A673 (cell line): ENCODE data around the gene MIER2. TPM values are rescaled to one million over a fixed set of nuclear protein-coding genes. Genes with fewer than 3 reads are reported as not detected.
"Not testable (repeated sequence)": the region's sequence is repeated elsewhere in the genome, so short reads cannot be mapped to it uniquely, and the experiment has no call there.

ENCODE experiments used
- BruUV-seq: library from RNA; stranded (reverse); fragments of 400-500 nt; replicated peaks from 2 replicates; lab custom pipeline; 2021; lab: Mats Ljungman, UMichigan
- CTCF ChIA-PET: fragments of 300-600 bp; sonication (Branson Sonifier 250); formaldehyde crosslinking; loops from one replicate; lab custom pipeline; 2022; ENCODE audit warnings: antibody characterized with exemption; lab: Charles Lee
- POLR2A ChIA-PET: fragments of 300-600 bp; sonication (Branson Sonifier 250); formaldehyde crosslinking; loops from one replicate; lab custom pipeline; 2022; ENCODE audit warnings: antibody characterized with exemption; ENCODE audit not compliant: low non-redundant PET; lab: Charles Lee
- DNase-seq: peaks from one replicate; pipeline ENCODE4 v3.0.0-alpha.2; 2015; ENCODE audit warnings: low spot score
- H3K27ac ChIP-seq: fragments of 200-600 bp; sonication (generic); 2 replicates; pipeline ENCODE4 v1.5.1; 2016; ENCODE audit warnings: mixed run types, low read depth, mild to moderate bottlenecking, mixed read lengths, antibody characterized with exemption, low read length; ENCODE audit not compliant: poor library complexity, severe bottlenecking
- H3K27me3 ChIP-seq: fragments of 200-600 bp; sonication (generic); replicated peaks from 2 replicates; pipeline ENCODE4 v1.6.1; 2017; ENCODE audit warnings: mixed run types, low read depth, mild to moderate bottlenecking, mixed read lengths, antibody characterized with exemption, low read length; ENCODE audit not compliant: insufficient read depth, poor library complexity
- H3K36me3 ChIP-seq: fragments of 200-600 bp; sonication (generic); 2 replicates; pipeline ENCODE4 v1.6.1; 2016; ENCODE audit warnings: mixed run types, mild to moderate bottlenecking, mixed read lengths, antibody characterized with exemption, low read length; ENCODE audit not compliant: insufficient read depth, poor library complexity, severe bottlenecking
- H3K4me1 ChIP-seq: fragments of 200-600 bp; sonication (generic); 2 replicates; pipeline ENCODE4 v1.6.1; 2017; ENCODE audit warnings: mixed run types, mild to moderate bottlenecking, mixed read lengths, antibody characterized with exemption, low read length; ENCODE audit not compliant: insufficient read depth, poor library complexity, severe bottlenecking
- H3K4me3 ChIP-seq: fragments of 200-600 bp; sonication (generic); 2 replicates; pipeline ENCODE4 v1.5.1; 2016; ENCODE audit warnings: low read depth, mixed run types, mild to moderate bottlenecking, mixed read lengths, low read length; ENCODE audit not compliant: poor library complexity, severe bottlenecking
- H3K9me3 ChIP-seq: fragments of 200-600 bp; sonication (generic); 2 replicates; pipeline ENCODE4 v1.6.1; 2016; ENCODE audit warnings: mixed run types, low read depth, mild to moderate bottlenecking, mixed read lengths, antibody characterized with exemption, low read length; ENCODE audit not compliant: poor library complexity, severe bottlenecking
- EZH2 ChIP-seq: fragments of 200-600 bp; sonication (generic); IDR thresholded peaks from 2 replicates; pipeline ENCODE4 v1.6.1; 2017; ENCODE audit warnings: borderline replicate concordance, low read depth, mild to moderate bottlenecking, mixed read lengths, antibody characterized with exemption, low read length; ENCODE audit not compliant: poor library complexity, severe bottlenecking
- intact Hi-C: fragments of 100-400 bp; cut with micrococcal nuclease; formaldehyde crosslinking; loops from one replicate; pipeline ENCODE4 v1.10.0; 2022; ENCODE audit not compliant: unreplicated experiment
- total RNA-seq: library from RNA; stranded (reverse); gene quantifications from 2 replicates; pipeline ENCODE4 v1.2.3, GENCODE V29; 2021
- TF ChIP-seq, protein P1 (sequence below): fragments of 300-800, 200-600 bp; sonication (generic); conservative IDR thresholded peaks from 2 replicates; pipeline ENCODE4 v1.5.1; 2017; ENCODE audit warnings: low read depth, mild to moderate bottlenecking, antibody characterized with exemption, low read length, moderate library complexity, mixed read lengths

MIER2 gene
- total RNA-seq, 1 experiment from 2014 or later, result 47.8 TPM

DNA sequence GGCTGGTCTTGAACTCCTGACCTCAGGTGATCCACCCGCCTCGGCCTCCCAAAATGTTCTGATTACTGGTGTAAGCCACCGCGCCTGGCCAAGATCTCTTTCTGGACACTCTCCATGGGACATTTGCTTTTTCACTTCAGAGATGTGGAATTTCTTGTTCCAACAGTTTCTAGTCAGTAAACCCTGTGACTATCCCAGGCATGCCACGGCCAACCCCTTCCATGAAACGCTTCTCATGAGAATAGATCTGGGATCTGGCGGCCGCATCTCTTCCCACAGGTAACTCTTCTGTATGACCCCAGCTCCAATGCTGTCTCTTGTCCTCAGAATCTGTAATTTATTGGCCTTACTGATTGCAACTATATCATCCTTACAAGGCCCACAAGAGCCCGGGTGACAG, 69.6 kb downstream of the MIER2 start:
- POLR2A ChIA-PET, result no interaction called here
- no peak overlapping the region for H3K27ac ChIP-seq
- H3K4me1 ChIP-seq, result no peaks in the 10 kb centered on the region
- H3K4me3 ChIP-seq, result no peak overlapping the region
- TF ChIP-seq, protein P1, sequence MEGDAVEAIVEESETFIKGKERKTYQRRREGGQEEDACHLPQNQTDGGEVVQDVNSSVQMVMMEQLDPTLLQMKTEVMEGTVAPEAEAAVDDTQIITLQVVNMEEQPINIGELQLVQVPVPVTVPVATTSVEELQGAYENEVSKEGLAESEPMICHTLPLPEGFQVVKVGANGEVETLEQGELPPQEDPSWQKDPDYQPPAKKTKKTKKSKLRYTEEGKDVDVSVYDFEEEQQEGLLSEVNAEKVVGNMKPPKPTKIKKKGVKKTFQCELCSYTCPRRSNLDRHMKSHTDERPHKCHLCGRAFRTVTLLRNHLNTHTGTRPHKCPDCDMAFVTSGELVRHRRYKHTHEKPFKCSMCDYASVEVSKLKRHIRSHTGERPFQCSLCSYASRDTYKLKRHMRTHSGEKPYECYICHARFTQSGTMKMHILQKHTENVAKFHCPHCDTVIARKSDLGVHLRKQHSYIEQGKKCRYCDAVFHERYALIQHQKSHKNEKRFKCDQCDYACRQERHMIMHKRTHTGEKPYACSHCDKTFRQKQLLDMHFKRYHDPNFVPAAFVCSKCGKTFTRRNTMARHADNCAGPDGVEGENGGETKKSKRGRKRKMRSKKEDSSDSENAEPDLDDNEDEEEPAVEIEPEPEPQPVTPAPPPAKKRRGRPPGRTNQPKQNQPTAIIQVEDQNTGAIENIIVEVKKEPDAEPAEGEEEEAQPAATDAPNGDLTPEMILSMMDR, result no peak
- no peak for TF ChIP-seq EZH2
- peaks cover 39% of the 10 kb centered on the region for H3K27me3 ChIP-seq
- H3K36me3 ChIP-seq, result no peaks in the 10 kb centered on the region
- H3K9me3 ChIP-seq, result no peaks in the 10 kb centered on the region
- intact Hi-C loops, result no loop called here
- CTCF ChIA-PET, result no interaction called here
- no TSS peak for BruUV-seq
- DNase-seq, result no peak

DNA sequence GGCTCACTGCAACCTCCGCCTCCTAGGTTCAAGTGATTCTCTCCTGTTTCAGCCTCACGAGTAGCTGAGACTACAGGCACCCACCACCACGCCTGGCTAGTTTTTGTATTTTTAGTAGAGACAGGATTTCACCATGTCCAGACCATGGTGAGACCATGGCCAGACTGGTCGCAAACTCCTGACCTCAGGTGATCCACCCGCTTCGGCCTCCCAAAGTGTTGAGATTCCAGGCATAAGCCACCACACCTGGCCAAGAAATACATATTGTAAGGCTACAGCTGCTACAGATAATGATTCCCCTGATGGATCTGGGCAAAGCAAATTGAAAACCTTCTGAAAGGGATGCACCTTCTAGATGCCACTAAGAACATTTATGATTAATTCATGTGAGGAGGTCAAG, 71.2 kb downstream of the MIER2 start:
- no TSS peak for BruUV-seq
- Histone ChIP-seq H3K27me3 (peaks cover 35% of the 10 kb centered on the region), H3K27ac (no peak overlapping the region), H3K4me1 (no peaks in the 10 kb centered on the region), H3K4me3 (no peak overlapping the region), H3K9me3 (no peaks in the 10 kb centered on the region), H3K36me3 (no peaks in the 10 kb centered on the region)
- no peak for DNase-seq
- CTCF ChIA-PET, result no interaction called here
- intact Hi-C loops, result no loop called here
- POLR2A ChIA-PET, result no interaction called here
- TF ChIP-seq, protein P1, result no peak
- TF ChIP-seq EZH2, result no peak

DNA sequence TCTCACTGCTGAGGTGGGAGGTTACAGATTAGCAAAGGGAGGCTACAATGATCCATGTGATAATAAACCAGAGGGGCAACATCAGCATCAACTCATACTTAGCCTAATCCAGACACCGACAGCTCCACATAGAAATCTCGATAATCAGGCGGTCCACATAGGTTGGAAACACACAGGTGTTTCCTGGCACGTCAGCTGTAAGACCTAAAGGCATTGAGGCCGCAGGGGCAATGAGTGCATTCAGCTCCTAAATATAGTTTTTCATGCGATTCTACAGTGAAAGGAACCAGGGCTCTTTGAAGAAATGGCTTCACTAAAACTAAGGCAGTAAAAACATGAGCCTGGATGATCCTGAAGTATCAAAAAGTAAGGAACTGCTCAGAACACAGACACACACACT, 72.7 kb downstream of the MIER2 start:
- TF ChIP-seq, protein P1, result no peak
- TF ChIP-seq EZH2, result no peak
- POLR2A ChIA-PET, result no interaction called here
- no peak for DNase-seq
- CTCF ChIA-PET, result no interaction called here
- Histone ChIP-seq H3K36me3 (no peaks in the 10 kb centered on the region), H3K27me3 (peaks cover 20% of the 10 kb centered on the region), H3K4me3 (no peak overlapping the region), H3K9me3 (no peaks in the 10 kb centered on the region), H3K27ac (no peak overlapping the region), H3K4me1 (no peaks in the 10 kb centered on the region)
- intact Hi-C loops, result no loop called here
- no TSS peak for BruUV-seq

DNA sequence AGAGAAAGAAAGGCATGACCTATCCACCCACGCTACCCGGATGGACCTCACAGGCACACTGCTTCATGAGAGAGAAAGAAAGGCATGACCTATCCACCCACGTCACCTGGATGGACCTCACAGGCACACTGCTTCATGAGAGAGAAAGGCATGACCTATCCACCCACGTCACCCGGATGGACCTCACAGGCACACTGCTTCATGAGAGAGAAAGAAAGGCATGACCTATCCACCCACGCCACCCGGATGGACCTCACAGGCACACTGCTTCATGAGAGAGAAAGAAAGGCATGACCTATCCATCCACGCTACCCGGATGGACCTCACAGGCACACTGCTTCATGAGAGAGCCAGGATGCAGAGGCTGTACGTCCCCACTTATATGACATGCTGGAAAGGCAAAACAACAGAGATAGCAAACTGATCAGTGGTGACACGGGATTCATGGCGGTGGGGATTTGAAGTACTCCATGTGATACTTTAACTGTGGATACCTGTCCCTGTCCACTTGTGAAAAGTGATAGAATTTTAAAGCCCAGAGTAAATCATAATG, 73.8 kb downstream of the MIER2 start:
- intact Hi-C loops, POLR2A ChIA-PET: not testable (repeated sequence)

More for the DNA sequence above, 73.8 kb downstream of the MIER2 start:
- H3K4me1 ChIP-seq, H3K9me3 ChIP-seq, H3K27ac ChIP-seq, H3K36me3 ChIP-seq, DNase-seq, BruUV-seq, CTCF ChIA-PET, H3K4me3 ChIP-seq: not testable (repeated sequence)
- H3K27me3 ChIP-seq, result peaks cover 20% of the 10 kb centered on the region
